Mesodermal cell (in vitro differentiated cells): Measurements from ENCODE around the gene FOXL1.

ENCODE experiments used
- H3K27ac ChIP-seq: 2 replicates; pipeline ENCODE4 v1.7.0; 2013; ENCODE audit warnings: mild to moderate bottlenecking, low read depth, low read length, moderate library complexity; ENCODE audit not compliant: severe bottlenecking
- H3K36me3 ChIP-seq: 2 replicates; pipeline ENCODE4 v1.7.1; 2013; ENCODE audit warnings: mild to moderate bottlenecking, low read length, moderate library complexity; ENCODE audit not compliant: control insufficient read depth, insufficient read depth
- H3K4me1 ChIP-seq: one replicate; pipeline ENCODE4 v1.7.1; 2013; ENCODE audit warnings: mild to moderate bottlenecking, low read length; ENCODE audit not compliant: insufficient read depth, control insufficient read depth, poor library complexity, severe bottlenecking
- H3K4me3 ChIP-seq: 2 replicates; pipeline ENCODE4 v1.7.0; 2013; ENCODE audit warnings: low read length, control low read depth, mild to moderate bottlenecking; ENCODE audit not compliant: insufficient read depth, poor library complexity, severe bottlenecking; ENCODE audit errors: extremely low read depth
- H3K9me3 ChIP-seq: 2 replicates; pipeline ENCODE4 v1.7.1; 2013; ENCODE audit warnings: mild to moderate bottlenecking, low read length, moderate library complexity; ENCODE audit not compliant: control insufficient read depth
- WGBS, 2 experiments: methylation state at CpG; one replicate each; pipeline ENCODE4 v1.1.5; 2013; ENCODE audit warnings: missing lambda C conversion rate in 2 of 2; ENCODE audit not compliant: insufficient coverage in 2 of 2; 5-methylcytosine and 5-hydroxymethylcytosine counted together

FOXL1 gene

DNA sequence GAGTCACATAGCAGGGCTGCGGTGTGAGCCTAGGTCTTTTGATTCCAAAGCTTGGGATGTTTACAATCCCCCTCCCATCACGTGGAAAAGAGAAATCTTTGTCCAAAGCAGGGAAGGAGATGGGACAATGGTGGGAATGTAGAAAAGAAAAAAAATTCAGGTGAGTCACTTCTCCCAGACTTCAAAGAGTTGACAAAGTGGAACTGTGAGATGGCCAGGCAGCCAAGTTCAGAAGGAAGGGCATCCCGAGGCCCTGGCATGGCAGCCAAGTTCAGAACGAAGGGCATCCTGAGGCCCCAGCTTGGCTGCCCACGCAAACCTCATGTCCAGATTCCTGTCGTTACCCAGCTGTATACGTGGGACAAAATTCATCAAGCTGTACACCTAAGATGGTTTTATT, 47.5 kb downstream of the FOXL1 start:
- Histone ChIP-seq H3K9me3 (peaks cover 10% of the 10 kb centered on the region), H3K27ac (no peak overlapping the region), H3K36me3 (no peaks in the 10 kb centered on the region), H3K4me1 (peaks cover 3% of the 10 kb centered on the region), H3K4me3 (no peak overlapping the region)
- 89 to 95% methylated on average over 3 to 5 of the region's 7 CpGs for WGBS, 2 experiments

- Histone ChIP-seq H3K36me3 (no peaks in the 10 kb centered on the region), H3K4me3 (no peak overlapping the region), H3K9me3 (peaks cover 10% of the 10 kb centered on the region), H3K4me1 (peaks cover 3% of the 10 kb centered on the region), H3K27ac (no peak overlapping the region)
- WGBS, 2 experiments = 72 to 87% methylated on average over 12 of the region's 12 CpGs
Observed at GRCh38 chr16:86626284-86626683, 47.9 kb downstream of the FOXL1 start.

DNA sequence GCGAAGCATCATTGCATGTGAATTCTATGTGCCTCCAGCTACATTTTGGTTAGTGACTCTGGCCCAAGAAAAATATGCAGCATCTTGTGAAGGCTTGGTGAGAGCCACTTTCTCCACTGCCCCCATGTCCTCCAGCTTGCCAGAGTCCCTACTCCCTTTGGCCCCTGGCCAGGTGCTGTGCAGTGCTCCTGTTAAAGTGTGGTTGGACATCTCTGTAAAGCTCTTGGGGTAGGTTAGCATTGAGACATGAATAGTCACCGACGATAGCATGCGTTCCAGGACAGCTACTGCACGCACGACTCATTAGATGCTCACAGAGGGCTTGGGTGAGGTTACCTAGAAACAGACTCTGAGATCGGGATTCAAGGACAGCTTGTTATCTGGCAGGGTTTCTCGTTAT, 48.6 kb downstream of the FOXL1 start:
- Histone ChIP-seq H3K36me3 (no peaks in the 10 kb centered on the region), H3K4me3 (no peak overlapping the region), H3K4me1 (peaks cover 3% of the 10 kb centered on the region), H3K9me3 (peaks cover 10% of the 10 kb centered on the region), H3K27ac (no peak overlapping the region)
- 91 to 98% methylated on average over 8 of the region's 8 CpGs for WGBS, 2 experiments

DNA sequence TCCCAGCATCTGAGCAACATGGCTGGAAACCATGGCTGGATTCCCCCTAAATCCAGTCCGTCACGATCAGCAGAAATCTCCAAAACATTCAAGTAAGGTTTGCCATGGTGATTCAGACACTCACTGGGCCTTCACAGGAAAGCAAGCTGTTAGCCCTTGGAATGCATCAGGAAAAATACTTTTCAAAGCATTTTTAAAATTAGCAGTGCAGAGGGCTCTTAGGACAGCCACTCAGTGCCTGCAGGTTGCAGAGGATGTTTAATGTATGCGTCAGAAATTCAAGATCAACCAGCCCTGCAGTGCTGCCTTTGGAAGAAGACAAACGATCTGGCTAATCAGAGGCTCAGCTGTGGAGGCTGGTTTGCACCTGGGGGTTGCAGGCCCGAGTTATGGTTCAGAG, 50.3 kb downstream of the FOXL1 start:
- 91 to 94% methylated on average over 4 to 5 of the region's 5 CpGs for WGBS, 2 experiments
- H3K4me1 ChIP-seq = peaks cover 3% of the 10 kb centered on the region
- H3K36me3 ChIP-seq = no peaks in the 10 kb centered on the region
- no peak overlapping the region for H3K27ac ChIP-seq
- H3K4me3 ChIP-seq = no peak overlapping the region
- H3K9me3 ChIP-seq = peaks cover 15% of the 10 kb centered on the region

DNA sequence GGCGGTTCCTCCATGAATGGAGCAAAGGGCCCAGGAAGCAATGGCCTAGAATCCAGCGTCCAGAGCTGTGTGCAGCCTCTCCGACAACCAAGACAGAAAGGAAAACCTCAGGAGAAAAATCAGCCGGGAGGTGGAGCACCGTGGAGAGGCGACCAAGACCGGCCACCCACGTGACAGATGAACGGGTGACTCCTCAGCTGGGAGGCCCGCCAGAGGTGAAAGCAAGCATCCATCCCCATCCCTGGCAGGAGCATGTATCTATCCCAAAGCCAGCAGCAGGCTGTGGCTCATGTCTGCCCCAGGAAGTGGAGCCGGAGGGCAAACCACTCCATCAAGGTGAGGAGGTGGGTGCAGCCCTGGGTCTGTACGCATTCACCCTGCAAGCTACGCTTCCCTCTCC, 52.1 kb downstream of the FOXL1 start:
- Histone ChIP-seq H3K4me1 (peaks cover 3% of the 10 kb centered on the region), H3K4me3 (no peak overlapping the region), H3K27ac (no peak overlapping the region), H3K36me3 (no peaks in the 10 kb centered on the region), H3K9me3 (peaks cover 15% of the 10 kb centered on the region)
- WGBS, 2 experiments = 90 to 91% methylated on average over 12 to 13 of the region's 13 CpGs

- whole genome bisulfite sequencing, 2 experiments = 95 to 100% methylated on average over 5 to 6 of the region's 9 CpGs
- Histone ChIP-seq H3K4me3 (no peak overlapping the region), H3K36me3 (no peaks in the 10 kb centered on the region), H3K4me1 (peaks cover 5% of the 10 kb centered on the region), H3K27ac (no peak overlapping the region), H3K9me3 (peaks cover 15% of the 10 kb centered on the region)
Observed at GRCh38 chr16:86631444-86631843, 53.1 kb downstream of the FOXL1 start.
